Measurements from ENCODE around the gene MOBP.

The MOBP gene

DNA sequence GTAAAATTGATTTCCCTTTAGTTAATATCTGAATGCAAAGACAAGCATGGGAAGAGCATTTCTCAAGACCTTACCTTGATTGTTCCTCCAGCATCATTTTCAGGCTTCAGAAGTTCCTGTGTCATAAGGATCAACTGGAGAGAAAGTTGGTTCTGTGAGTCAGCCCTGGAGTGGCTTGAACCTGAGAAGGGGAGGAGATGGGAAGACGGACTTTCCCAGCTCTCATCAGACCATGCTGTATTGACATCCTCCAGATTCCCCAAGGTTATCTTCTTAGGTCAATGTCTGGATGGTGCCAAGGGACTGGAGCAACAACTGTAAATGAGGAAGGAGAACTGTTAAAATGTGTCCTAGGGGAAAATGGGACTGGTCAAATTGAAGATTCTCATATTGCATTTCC, 40.0 kb upstream of the MOBP start:
- H3K27me3 Mint-ChIP-seq (ENCODE audit: low read depth), result no peaks in the 10 kb centered on the region
- no peak overlapping the region for H3K4me3 Mint-ChIP-seq
- H3K4me1 Mint-ChIP-seq, result no peaks in the 10 kb centered on the region
- H3K27ac Mint-ChIP-seq, result no peak overlapping the region
- H3K36me3 Mint-ChIP-seq (ENCODE audit: low read depth), result no peaks in the 10 kb centered on the region
- TF ChIP-seq, protein P1, sequence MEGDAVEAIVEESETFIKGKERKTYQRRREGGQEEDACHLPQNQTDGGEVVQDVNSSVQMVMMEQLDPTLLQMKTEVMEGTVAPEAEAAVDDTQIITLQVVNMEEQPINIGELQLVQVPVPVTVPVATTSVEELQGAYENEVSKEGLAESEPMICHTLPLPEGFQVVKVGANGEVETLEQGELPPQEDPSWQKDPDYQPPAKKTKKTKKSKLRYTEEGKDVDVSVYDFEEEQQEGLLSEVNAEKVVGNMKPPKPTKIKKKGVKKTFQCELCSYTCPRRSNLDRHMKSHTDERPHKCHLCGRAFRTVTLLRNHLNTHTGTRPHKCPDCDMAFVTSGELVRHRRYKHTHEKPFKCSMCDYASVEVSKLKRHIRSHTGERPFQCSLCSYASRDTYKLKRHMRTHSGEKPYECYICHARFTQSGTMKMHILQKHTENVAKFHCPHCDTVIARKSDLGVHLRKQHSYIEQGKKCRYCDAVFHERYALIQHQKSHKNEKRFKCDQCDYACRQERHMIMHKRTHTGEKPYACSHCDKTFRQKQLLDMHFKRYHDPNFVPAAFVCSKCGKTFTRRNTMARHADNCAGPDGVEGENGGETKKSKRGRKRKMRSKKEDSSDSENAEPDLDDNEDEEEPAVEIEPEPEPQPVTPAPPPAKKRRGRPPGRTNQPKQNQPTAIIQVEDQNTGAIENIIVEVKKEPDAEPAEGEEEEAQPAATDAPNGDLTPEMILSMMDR (IDR thresholded peaks at IDR 0.05; ENCODE audit: unreplicated experiment in 3 of 3), result no peak
- no peaks in the 10 kb centered on the region for H3K9me3 Mint-ChIP-seq

DNA sequence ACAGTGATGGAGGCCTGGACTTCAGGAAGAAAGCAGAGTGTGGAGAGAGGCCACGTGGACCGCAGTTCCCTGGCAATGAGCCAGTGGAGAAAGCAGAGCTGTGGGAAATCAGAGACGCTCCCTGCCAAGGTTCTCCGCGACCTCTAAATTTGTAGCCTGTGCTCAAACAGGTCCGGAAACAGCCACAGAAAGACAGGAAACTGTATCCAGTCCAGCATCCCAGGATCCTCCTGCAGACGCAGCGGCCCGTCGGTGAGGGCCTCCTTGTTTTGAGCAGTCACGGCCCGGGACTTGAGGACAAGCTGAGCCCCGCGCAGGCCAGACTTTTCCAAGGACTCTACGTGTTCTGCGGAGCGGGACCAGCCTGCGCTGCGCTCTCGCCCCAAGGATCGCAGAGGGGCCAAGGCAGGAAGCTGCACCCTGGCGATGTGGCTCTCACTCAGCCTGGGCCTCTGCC, 38.7 kb upstream of the MOBP start:
- no peaks in the 10 kb centered on the region for H3K4me1 Mint-ChIP-seq
- H3K36me3 Mint-ChIP-seq (ENCODE audit: low read depth), result no peaks in the 10 kb centered on the region
- no peaks in the 10 kb centered on the region for H3K9me3 Mint-ChIP-seq
- no peaks in the 10 kb centered on the region for H3K27me3 Mint-ChIP-seq (ENCODE audit: low read depth)
- H3K4me3 Mint-ChIP-seq, result no peak overlapping the region
- no peak overlapping the region for H3K27ac Mint-ChIP-seq
- TF ChIP-seq, protein P1 (IDR thresholded peaks at IDR 0.05; ENCODE audit: unreplicated experiment in 3 of 3), result no peak

DNA sequence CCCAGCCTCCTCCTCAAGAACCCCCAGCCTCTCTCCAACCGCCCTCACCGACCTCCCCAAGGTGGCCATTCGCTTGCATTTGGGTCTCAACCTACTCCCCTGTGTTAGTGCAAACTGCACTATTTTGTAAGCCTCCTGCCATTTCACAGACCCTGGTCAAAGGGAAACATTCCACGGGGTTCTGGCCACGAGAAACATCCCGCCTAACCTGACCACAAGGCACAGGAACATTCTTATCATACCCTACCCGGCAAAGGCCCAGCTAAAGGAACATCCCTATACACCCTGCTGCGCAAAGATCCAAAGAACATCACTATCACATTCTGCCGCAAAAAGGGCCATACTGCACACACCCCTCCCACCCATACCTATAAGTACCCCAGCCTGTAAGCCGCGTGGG, 38.0 kb upstream of the MOBP start:
- H3K4me3 Mint-ChIP-seq, result no peak overlapping the region
- peak overlapping the region in 1 of 3 experiments; percentile 6 for H3K27ac Mint-ChIP-seq
- H3K9me3 Mint-ChIP-seq, result no peaks in the 10 kb centered on the region
- TF ChIP-seq, protein P1 (IDR thresholded peaks at IDR 0.05; ENCODE audit: unreplicated experiment in 3 of 3), result no peak
- H3K27me3 Mint-ChIP-seq (ENCODE audit: low read depth), result no peaks in the 10 kb centered on the region
- no peaks in the 10 kb centered on the region for H3K4me1 Mint-ChIP-seq
- no peaks in the 10 kb centered on the region for H3K36me3 Mint-ChIP-seq (ENCODE audit: low read depth)

DNA sequence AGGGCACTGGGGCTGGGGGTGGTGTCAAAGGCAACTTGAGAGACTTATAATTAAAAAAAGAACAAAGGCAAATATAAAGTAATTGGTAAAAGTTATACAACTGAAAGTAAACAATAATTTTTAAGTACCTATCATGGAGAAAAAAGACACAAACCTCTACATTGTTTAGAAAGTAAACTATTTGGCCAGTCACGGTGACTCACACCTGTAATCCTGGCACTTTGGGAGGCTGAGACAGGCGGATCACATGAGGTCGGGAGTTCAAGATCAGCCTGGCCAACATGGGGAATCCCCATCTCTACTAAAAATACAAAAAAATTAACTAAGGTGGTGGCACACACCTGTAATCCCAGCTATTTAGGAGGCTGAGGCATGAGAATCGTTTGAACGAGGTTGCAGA, 35.1 kb upstream of the MOBP start:
- no peaks in the 10 kb centered on the region for H3K36me3 Mint-ChIP-seq (ENCODE audit: low read depth)
- H3K4me3 Mint-ChIP-seq, result no peak overlapping the region
- H3K27me3 Mint-ChIP-seq (ENCODE audit: low read depth), result no peaks in the 10 kb centered on the region
- no peaks in the 10 kb centered on the region for H3K4me1 Mint-ChIP-seq
- no peak overlapping the region for H3K27ac Mint-ChIP-seq
- TF ChIP-seq, protein P1 (IDR thresholded peaks at IDR 0.05; ENCODE audit: unreplicated experiment in 3 of 3), result no peak
- H3K9me3 Mint-ChIP-seq, result no peaks in the 10 kb centered on the region

DNA sequence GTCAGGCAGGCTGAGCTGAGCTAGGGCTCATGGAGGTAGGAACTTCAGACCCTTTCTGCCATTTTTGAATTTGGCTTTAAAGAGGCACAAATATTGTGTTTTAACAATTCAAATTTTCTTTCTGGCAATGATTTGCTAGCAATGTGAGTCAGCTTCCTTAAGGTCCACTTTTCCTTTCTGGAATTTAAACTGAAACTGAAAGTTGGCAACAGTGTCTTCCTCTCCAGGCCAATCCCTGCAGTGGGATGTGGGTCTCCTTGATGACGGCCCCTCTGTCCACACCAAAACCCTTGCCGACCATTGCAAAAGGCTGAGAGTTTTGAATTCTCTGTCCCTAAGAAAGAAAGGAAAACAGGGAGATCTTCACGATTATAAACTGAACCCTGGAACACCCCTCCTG, 33.8 kb upstream of the MOBP start:
- no peaks in the 10 kb centered on the region for H3K4me1 Mint-ChIP-seq
- peak overlapping the region in 2 of 3 experiments; percentile 44 to 53 for H3K27ac Mint-ChIP-seq
- H3K9me3 Mint-ChIP-seq, result no peaks in the 10 kb centered on the region
- H3K27me3 Mint-ChIP-seq (ENCODE audit: low read depth), result no peaks in the 10 kb centered on the region
- TF ChIP-seq, protein P1 (IDR thresholded peaks at IDR 0.05; ENCODE audit: unreplicated experiment in 3 of 3), result no peak
- no peak overlapping the region for H3K4me3 Mint-ChIP-seq
- H3K36me3 Mint-ChIP-seq (ENCODE audit: low read depth), result no peaks in the 10 kb centered on the region

DNA sequence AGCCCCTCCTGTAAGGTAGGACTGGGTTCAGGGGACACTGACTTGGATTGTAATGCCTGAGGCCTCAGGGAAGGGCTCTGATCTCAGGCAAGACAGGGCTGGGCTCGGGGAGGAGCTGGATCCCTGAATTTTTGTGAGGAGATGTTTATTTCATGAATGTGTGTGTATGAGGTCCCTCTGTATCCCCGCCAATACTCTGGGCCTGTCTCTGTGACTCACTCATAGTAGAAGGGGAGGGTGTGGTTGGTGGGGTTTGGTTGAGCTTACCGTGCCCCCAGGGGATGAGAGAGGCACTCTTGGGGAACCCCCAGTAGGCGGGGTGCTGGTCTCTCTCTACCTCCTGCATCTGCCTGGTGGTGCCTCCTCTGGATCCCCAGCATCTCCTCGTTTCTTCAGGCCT, 32.9 kb upstream of the MOBP start:
- TF ChIP-seq, protein P1 (IDR thresholded peaks at IDR 0.05; ENCODE audit: unreplicated experiment in 3 of 3), result no peak
- Mint-ChIP-seq H3K4me3 (no peak overlapping the region), H3K9me3 (no peaks in the 10 kb centered on the region), H3K27me3 (ENCODE audit: low read depth) (no peaks in the 10 kb centered on the region), H3K36me3 (ENCODE audit: low read depth) (no peaks in the 10 kb centered on the region), H3K4me1 (no peaks in the 10 kb centered on the region), H3K27ac (no peak overlapping the region)

Measured in nephron (organoid).